Neuronal stem cell (in vitro differentiated cells): ENCODE data around the gene PRR7.

Source experiments
- DNase-seq: peaks from one replicate; pipeline ENCODE4 v3.0.0-alpha.2; 2013; ENCODE audit warnings: low spot score
- H2AFZ ChIP-seq: one replicate; pipeline ENCODE4 v1.6.1; 2013; ENCODE audit warnings: mild to moderate bottlenecking, low read length, inconsistent platforms
- H2AK5ac ChIP-seq: 2 replicates; pipeline ENCODE4 v1.6.1; 2013; ENCODE audit warnings: low read depth, mild to moderate bottlenecking, inconsistent platforms, low read length, moderate library complexity, mixed read lengths
- H2BK120ac ChIP-seq: 2 replicates; pipeline ENCODE4 v1.6.1; 2013; ENCODE audit warnings: low read depth, mild to moderate bottlenecking, inconsistent platforms, low read length, moderate library complexity, mixed read lengths
- H2BK12ac ChIP-seq: one replicate; pipeline ENCODE4 v1.6.1; 2013; ENCODE audit warnings: low read length, inconsistent platforms
- H2BK15ac ChIP-seq: 2 replicates; pipeline ENCODE4 v1.6.1; 2013; ENCODE audit warnings: mild to moderate bottlenecking, low read length, inconsistent platforms, mixed read lengths
- H2BK5ac ChIP-seq: one replicate; pipeline ENCODE4 v1.6.1; 2013; ENCODE audit warnings: inconsistent platforms, mild to moderate bottlenecking, low read length, moderate library complexity
- H3K14ac ChIP-seq: one replicate; pipeline ENCODE4 v1.6.1; 2013; ENCODE audit warnings: low read length, inconsistent platforms
- H3K18ac ChIP-seq: 2 replicates; pipeline ENCODE4 v1.6.1; 2013; ENCODE audit warnings: low read length, inconsistent platforms
- H3K23ac ChIP-seq: 2 replicates; pipeline ENCODE4 v1.6.1; 2013; ENCODE audit warnings: low read depth, mild to moderate bottlenecking, mixed read lengths, low read length, inconsistent platforms; ENCODE audit not compliant: poor library complexity
- H3K27ac ChIP-seq: replicated peaks from 3 replicates; pipeline ENCODE4 v1.5.1; 2013; ENCODE audit warnings: low read length, inconsistent platforms
- H3K27me3 ChIP-seq, 3 experiments: 2 replicates each; pipeline ENCODE4 v1.6.1; 2013; ENCODE audit warnings: low read length in 3 of 3, mild to moderate bottlenecking in 2 of 3, inconsistent platforms in 1 of 3, low read depth in 1 of 3, mixed read lengths in 1 of 3, moderate library complexity in 1 of 3; ENCODE audit not compliant: control insufficient read depth in 3 of 3, insufficient read depth in 3 of 3
- H3K36me3 ChIP-seq, 2 donors: replicated peaks in 1 of 2; 2 replicates each; pipeline ENCODE4 v1.6.1; 2013; ENCODE audit warnings: low read length in 2 of 2; ENCODE audit not compliant: control insufficient read depth in 2 of 2, insufficient read depth in 2 of 2
- H3K4ac ChIP-seq: 2 replicates; pipeline ENCODE4 v1.6.1; 2013; ENCODE audit warnings: inconsistent platforms, mild to moderate bottlenecking, low read length, moderate library complexity
- H3K4me1 ChIP-seq, 2 donors: 1 replicate in 1 of 2; 2 replicates in 1 of 2; pipeline ENCODE4 v1.6.1; 2013; ENCODE audit warnings: low read length in 2 of 2, low read depth in 1 of 2; ENCODE audit not compliant: control insufficient read depth in 2 of 2, insufficient read depth in 1 of 2
- H3K4me2 ChIP-seq: one replicate; pipeline ENCODE4 v1.6.1; 2013; ENCODE audit warnings: mild to moderate bottlenecking, low read length, inconsistent platforms; ENCODE audit not compliant: insufficient read depth, poor library complexity, severe bottlenecking
- H3K4me3 ChIP-seq, 2 donors: 2 replicates each; pipeline ENCODE4 v1.5.1; 2013; ENCODE audit warnings: low read length in 2 of 2, mild to moderate bottlenecking in 2 of 2, inconsistent platforms in 1 of 2, moderate library complexity in 1 of 2
- H3K79me1 ChIP-seq: one replicate; pipeline ENCODE4 v1.6.1; 2013; ENCODE audit warnings: low read depth, mild to moderate bottlenecking, inconsistent platforms, low read length, moderate library complexity
- H3K9ac ChIP-seq: one replicate; pipeline ENCODE4 v1.6.1; 2013; ENCODE audit warnings: mild to moderate bottlenecking, low read depth, low read length, inconsistent platforms; ENCODE audit not compliant: poor library complexity
- H3K9me3 ChIP-seq, 2 donors: replicated peaks in 1 of 2; 2 replicates each; pipeline versions ENCODE3 to v1.6.1; 2013; ENCODE audit warnings: low read length in 2 of 2, mild to moderate bottlenecking in 2 of 2, inconsistent platforms in 1 of 2, low read depth in 1 of 2, mixed read lengths in 1 of 2, moderate library complexity in 1 of 2; ENCODE audit not compliant: control insufficient read depth in 2 of 2, insufficient read depth in 1 of 2
- H4K8ac ChIP-seq: one replicate; pipeline ENCODE4 v1.6.1; 2013; ENCODE audit warnings: low read depth, mild to moderate bottlenecking, inconsistent platforms, low read length, moderate library complexity
- H4K91ac ChIP-seq: one replicate; pipeline ENCODE4 v1.6.1; 2013; ENCODE audit warnings: low read length, low read depth, mild to moderate bottlenecking, inconsistent platforms; ENCODE audit not compliant: poor library complexity
- WGBS, 2 donors: extraction: QIAGEN DNeasy Blood & Tissue Kit; methylation state at CpG; one replicate each; pipeline ENCODE4 v1.1.7; 2013; ENCODE audit warnings: missing lambda C conversion rate in 2 of 2, mixed read lengths in 1 of 2; ENCODE audit not compliant: insufficient read length in 2 of 2, insufficient replicate concordance in 1 of 2; ENCODE audit errors: extremely low coverage in 2 of 2; 5-methylcytosine and 5-hydroxymethylcytosine counted together

Gene PRR7

DNA sequence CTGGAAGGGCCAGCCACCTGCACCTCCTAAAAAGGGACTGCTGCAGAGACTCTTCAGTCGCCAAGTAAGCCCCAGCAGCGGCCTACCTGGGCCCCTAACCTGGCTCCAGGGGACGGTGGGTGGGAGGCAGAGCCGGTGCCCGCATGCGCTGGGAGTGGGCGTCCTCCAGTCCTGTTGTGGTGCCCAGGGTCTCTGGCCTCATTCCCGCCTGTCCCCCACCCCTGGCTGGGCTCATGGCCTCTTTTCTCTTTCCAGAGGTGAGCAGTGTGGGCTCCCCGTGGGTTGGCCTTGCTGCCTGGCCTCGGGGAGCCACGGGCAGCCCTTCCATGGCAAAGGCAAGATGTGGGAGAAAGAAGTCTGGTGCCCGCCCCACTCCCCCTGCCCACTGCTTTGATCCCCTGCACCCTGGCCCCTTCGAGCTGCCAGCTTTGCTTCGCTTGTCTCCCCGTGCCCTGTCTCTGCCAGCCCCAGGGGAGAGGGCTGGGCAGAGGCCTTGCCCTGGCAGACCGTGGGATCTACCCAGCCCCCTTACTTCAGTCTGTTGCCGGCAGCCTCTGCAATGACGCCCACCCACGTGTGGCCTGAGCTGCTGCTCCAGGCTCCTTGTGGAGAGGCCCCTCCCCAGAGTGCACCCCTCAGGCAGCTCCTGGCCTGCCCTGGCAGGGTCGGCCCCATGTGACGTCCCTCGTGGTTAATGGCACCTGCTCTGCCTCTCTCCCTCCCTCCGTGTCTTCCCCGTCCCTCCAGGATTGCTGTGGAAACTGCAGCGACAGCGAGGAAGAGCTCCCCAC is 5.4 kb upstream of the PRR7 start:
- Histone ChIP-seq H3K36me3 (peaks cover 18 to 63% of the 10 kb centered on the region in 2 donors), H2BK120ac (peak overlapping the region; percentile 27), H3K4me2 (no peak overlapping the region), H3K4me3 (no peak overlapping the region), H2BK12ac (no peak overlapping the region), H3K4ac (no peak overlapping the region), H2BK15ac (no peak overlapping the region), H3K23ac (no peak overlapping the region), H2AFZ (no peak overlapping the region), H3K14ac (no peak overlapping the region), H3K4me1 (peaks cover 6 to 12% of the 10 kb centered on the region in 2 donors), H4K91ac (no peak overlapping the region), H3K18ac (peak overlapping the region; percentile 18), H3K9me3 (no peaks in the 10 kb centered on the region), H2AK5ac (peak overlapping the region; percentile 30), H3K27ac (no peak overlapping the region), H3K79me1 (peaks cover 2% of the 10 kb centered on the region), H2BK5ac (peak overlapping the region; percentile 72), H4K8ac (no peak overlapping the region), H3K9ac (peak overlapping the region; percentile 3), H3K27me3 (no peaks in the 10 kb centered on the region)
- WGBS, 2 donors, result no CpG with 5 or more reads among the region's 26 CpGs
- DNase-seq, result no peak

DNA sequence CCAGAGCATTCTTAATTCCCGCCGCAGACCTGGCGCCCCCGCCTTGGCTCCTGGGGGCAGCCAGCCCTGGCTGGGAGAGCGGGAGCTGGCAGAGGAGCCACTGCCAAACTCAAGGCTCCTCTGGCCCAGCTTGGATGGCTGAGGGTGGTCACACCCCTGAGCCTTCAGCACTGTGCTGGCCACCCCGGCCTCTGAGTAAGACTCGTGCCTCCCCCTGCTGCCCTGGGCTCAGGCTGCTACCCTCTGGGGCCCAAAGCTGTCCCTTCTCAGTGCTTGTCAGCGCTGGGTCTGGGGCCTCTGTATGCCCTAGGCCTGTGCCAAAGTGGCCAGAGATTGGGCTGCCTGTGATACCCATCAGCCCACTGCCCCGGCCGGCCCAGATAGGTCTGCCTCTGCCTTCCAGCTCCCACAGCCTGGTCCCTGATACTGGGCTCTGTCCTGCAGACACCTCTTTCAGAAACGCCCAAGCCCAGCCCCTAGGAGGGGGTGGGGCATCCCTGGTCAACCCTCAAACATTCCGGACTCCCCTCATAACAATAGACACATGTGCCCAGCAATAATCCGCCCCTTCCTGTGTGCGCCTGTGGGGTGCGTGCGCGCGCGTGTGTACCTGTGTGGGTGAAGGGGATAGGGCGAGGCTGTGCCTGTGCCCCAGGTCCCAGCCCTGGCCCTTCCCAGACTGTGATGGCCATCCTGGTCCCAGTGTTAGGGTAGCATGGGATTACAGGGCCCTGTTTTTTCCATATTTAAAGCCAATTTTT is 4.4 kb upstream of the PRR7 start:
- Histone ChIP-seq H2AFZ (no peak overlapping the region), H3K18ac (peak overlapping the region; percentile 53), H4K8ac (no peak overlapping the region), H3K27me3 (no peaks in the 10 kb centered on the region), H3K14ac (peak overlapping the region; percentile 15), H3K9ac (peak overlapping the region; percentile 3), H3K4me2 (no peak overlapping the region), H4K91ac (no peak overlapping the region), H3K23ac (peak overlapping the region; percentile 44), H3K4me3 (no peak overlapping the region), H3K9me3 (no peaks in the 10 kb centered on the region), H3K36me3 (peaks cover 12 to 55% of the 10 kb centered on the region in 2 donors), H2BK5ac (no peak overlapping the region), H2BK120ac (no peak overlapping the region), H2AK5ac (peak overlapping the region; percentile 48), H3K27ac (no peak overlapping the region), H2BK15ac (no peak overlapping the region), H3K79me1 (peaks cover 2% of the 10 kb centered on the region), H3K4me1 (peaks cover 9 to 14% of the 10 kb centered on the region in 2 donors), H3K4ac (no peak overlapping the region), H2BK12ac (peak overlapping the region; percentile 79)
- no CpG with 5 or more reads among the region's 20 CpGs for WGBS, 2 donors
- DNase-seq, result no peak

DNA sequence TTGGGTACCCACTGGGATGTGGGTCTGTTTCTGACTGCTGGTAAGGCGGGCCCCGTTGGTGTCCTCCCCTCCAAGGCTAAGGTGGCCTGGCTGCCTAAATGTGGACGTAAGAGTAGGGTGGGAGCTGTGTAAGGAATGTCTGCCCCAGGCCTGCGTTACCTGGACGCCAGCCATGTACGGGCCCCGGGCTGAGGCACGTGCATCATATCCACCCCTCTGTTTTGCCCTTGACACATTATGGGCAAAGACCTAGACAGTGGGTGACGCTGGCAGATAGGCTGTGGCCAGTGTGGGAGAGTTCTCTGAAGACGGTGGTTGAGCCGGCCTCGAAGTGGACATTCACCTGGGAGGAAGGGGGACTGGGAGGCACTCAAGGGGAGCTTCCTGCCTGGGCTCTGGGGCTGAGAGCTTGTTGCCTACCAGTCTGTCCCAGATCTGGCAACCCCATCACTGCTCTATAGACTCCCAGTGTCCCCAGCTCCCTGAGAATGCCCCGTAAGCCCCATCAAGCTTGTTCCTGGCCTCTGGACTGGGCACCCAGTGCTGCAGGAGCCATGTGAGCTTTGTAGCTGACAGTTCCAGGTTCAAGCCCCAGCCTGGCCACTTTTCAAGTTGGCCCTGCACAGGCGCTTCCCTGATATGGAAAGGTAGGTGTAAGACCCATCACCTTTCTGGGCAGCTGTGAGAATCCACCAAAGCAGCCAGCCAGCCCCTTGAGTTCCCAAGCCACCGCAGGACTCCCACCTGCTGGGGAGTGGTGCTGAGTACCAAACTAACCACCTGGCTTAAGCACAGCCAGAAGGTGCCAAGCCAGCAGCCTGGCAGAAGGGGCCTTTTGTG is 3.2 kb upstream of the PRR7 start:
- H4K91ac ChIP-seq, result no peak overlapping the region
- no peak overlapping the region for H3K4ac ChIP-seq
- no peak overlapping the region for H2BK120ac ChIP-seq
- H2AK5ac ChIP-seq, result no peak overlapping the region
- H3K27ac ChIP-seq, result no peak overlapping the region
- no peak overlapping the region for H3K9ac ChIP-seq
- H3K36me3 ChIP-seq, result peaks cover 6 to 46% of the 10 kb centered on the region in 2 donors
- no CpG with 5 or more reads among the region's 15 CpGs for WGBS, 2 donors
- no peak overlapping the region for H3K4me3 ChIP-seq
- no peaks in the 10 kb centered on the region for H3K9me3 ChIP-seq
- peaks cover 18 to 19% of the 10 kb centered on the region in 2 donors for H3K4me1 ChIP-seq
- no peaks in the 10 kb centered on the region for H3K27me3 ChIP-seq
- peak overlapping the region; percentile 17 for H3K23ac ChIP-seq
- peaks cover 1% of the 10 kb centered on the region for H3K79me1 ChIP-seq
- no peak overlapping the region for H2BK5ac ChIP-seq
- no peak for DNase-seq
- H2BK15ac ChIP-seq, result no peak overlapping the region
- H2AFZ ChIP-seq, result no peak overlapping the region
- no peak overlapping the region for H2BK12ac ChIP-seq
- no peak overlapping the region for H4K8ac ChIP-seq
- H3K18ac ChIP-seq, result peak overlapping the region; percentile 7
- H3K4me2 ChIP-seq, result no peak overlapping the region
- H3K14ac ChIP-seq, result no peak overlapping the region
